HepG2 (cell line): ENCODE data around the gene EIF4ENIF1. TPM values are rescaled to one million over a fixed set of nuclear protein-coding genes. Genes with fewer than 3 reads are reported as not detected.

ENCODE experiments used
- AHR ChIP-seq: IDR thresholded peaks from 2 replicates; pipeline ENCODE4 v1.6.1; 2018; ENCODE audit warnings: missing genetic modification reagents, missing compliant biosample characterization
- CREB3 ChIP-seq: sonication (generic); formaldehyde crosslinking; IDR thresholded peaks from 2 replicates; pipeline ENCODE4 v1.5.0; 2020; ENCODE audit warnings: missing genetic modification reagents
- ETS1 ChIP-seq: sonication (generic); formaldehyde crosslinking; IDR thresholded peaks from 2 replicates; pipeline ENCODE4 v1.4.0; 2020; ENCODE audit warnings: missing genetic modification reagents
- FOSL1 ChIP-seq: sonication (generic); formaldehyde crosslinking; IDR thresholded peaks from 2 replicates; pipeline ENCODE4 v1.9.0; 2021; ENCODE audit warnings: missing genetic modification reagents, borderline replicate concordance
- HNF4G ChIP-seq, 2 experiments: sonication (generic) in 1 of 2; formaldehyde crosslinking in 1 of 2; IDR thresholded peaks; 2 replicates each; pipeline versions ENCODE4 v1.4.0 to v1.6.1; 2011 to 2020; ENCODE audit warnings: borderline replicate concordance in 2 of 2, low read depth in 2 of 2, mild to moderate bottlenecking in 2 of 2, low read length in 1 of 2, missing genetic modification reagents in 1 of 2, moderate library complexity in 1 of 2
- KAT2B ChIP-seq: fragments of 150-350 bp; IDR thresholded peaks from 2 replicates; pipeline ENCODE4 v1.6.1; 2014; ENCODE audit warnings: low read depth, low read length, borderline replicate concordance
- NPAS2 ChIP-seq: sonication (generic); formaldehyde crosslinking; IDR thresholded peaks from 2 replicates; pipeline ENCODE4 v1.8.0; 2022; ENCODE audit warnings: mild to moderate bottlenecking, missing genetic modification reagents, borderline replicate concordance
- PHF21A ChIP-seq: sonication (generic); formaldehyde crosslinking; IDR thresholded peaks from 2 replicates; pipeline ENCODE4 v1.5.0; 2020; ENCODE audit warnings: mild to moderate bottlenecking, missing genetic modification reagents
- RARG ChIP-seq: sonication (generic); formaldehyde crosslinking; IDR thresholded peaks from 2 replicates; pipeline ENCODE4 v1.4.0; 2020; ENCODE audit warnings: low read depth, mild to moderate bottlenecking, missing genetic modification reagents
- REST ChIP-seq, 2 experiments: IDR thresholded peaks; 2 replicates each; pipeline ENCODE4 v1.6.1; 2011 to 2012; ENCODE audit warnings: low read length in 2 of 2, borderline replicate concordance in 1 of 2, low read depth in 1 of 2, mild to moderate bottlenecking in 1 of 2, moderate library complexity in 1 of 2
- TEAD2 ChIP-seq: sonication (generic); formaldehyde crosslinking; IDR thresholded peaks from 2 replicates; pipeline ENCODE4 v1.9.0; 2021; ENCODE audit warnings: missing genetic modification reagents
- ZNF609 ChIP-seq: sonication (generic); formaldehyde crosslinking; IDR thresholded peaks from 2 replicates; pipeline ENCODE4 v1.4.0; 2020; ENCODE audit warnings: mild to moderate bottlenecking, missing genetic modification reagents, borderline replicate concordance
- ZNF644 ChIP-seq: IDR thresholded peaks from 2 replicates; pipeline ENCODE4 v1.6.1; 2016; ENCODE audit warnings: low read depth
- ZNF710 ChIP-seq: sonication (generic); formaldehyde crosslinking; IDR thresholded peaks from 2 replicates; pipeline ENCODE4 v1.5.0; 2020; ENCODE audit warnings: mild to moderate bottlenecking, missing genetic modification reagents, borderline replicate concordance
- polyA plus RNA-seq, 8 experiments: library from polyadenylated mRNA; depleted of rRNA in 3 of 8; stranded (reverse) in 7 of 8; unstranded in 1 of 8; fragments of >200 nt; fragmentation: Illumina TruSeq in 4 of 8; extraction: Trizol in 4 of 8; gene quantifications; 2 replicates each; pipeline versions ENCODE4 v1.2.1 to v1.2.3, GENCODE V29; 2011 to 2016; ENCODE audit warnings: low read depth in 4 of 8, missing spikeins in 1 of 8, mixed read lengths in 1 of 8; ENCODE audit not compliant: insufficient read depth in 1 of 8
- total RNA-seq, 5 experiments: library from RNA; depleted of rRNA; stranded (reverse); fragments of >200 nt; fragmentation: Illumina TruSeq; extraction: Trizol; gene quantifications; 2 replicates each; pipeline ENCODE4 v1.2.3, GENCODE V29; 2016; ENCODE audit warnings: low read depth in 1 of 5

EIF4ENIF1 gene
- total and polyA plus RNA-seq, 2 of the 13 experiments (the other 11 are each of a cell fraction or from before 2014, with no cell fraction given): 11.9 to 12.3 TPM

GRCh38 chr22:31489632-31490495 is at the start of gene EIF4ENIF1 (continued):
- TF ChIP-seq REST (IDR thresholded peaks at IDR 0.05; ENCODE audit: borderline replicate concordance in 1 of 2, low read depth in 1 of 2, low read length in 2 of 2) (no peak), HNF4G (IDR thresholded peaks at IDR 0.05; ENCODE audit: borderline replicate concordance, low read depth, low read length) (no peak), HNF4G (CRISPR knock-in tag; IDR thresholded peaks at IDR 0.05; ENCODE audit: borderline replicate concordance, low read depth) (no peak; the same call in 1 of the 2 replicates), ZNF710 (CRISPR knock-in tag) (peak; percentile 63; the same call in 1 of the 2 replicates), ZNF609 (0 out of 2 replicates have a peak, but pooled peaks have one; percentile 66), TEAD2 (CRISPR knock-in tag) (no peak), AHR (no peak), NPAS2 (no peak), CREB3 (no peak), PHF21A (CRISPR knock-in tag) (peak; percentile 80), KAT2B (no peak), ETS1 (CRISPR knock-in tag) (no peak), FOSL1 (CRISPR knock-in tag) (no peak), RARG (no peak), ZNF644 (no peak)
